Panc1 (cell line): ENCODE results near the gene TSPAN2.

Experiments used
- SIN3A ChIP-seq: IDR thresholded peaks from 2 replicates; pipeline ENCODE4 v1.6.1; 2012; ENCODE audit warnings: low read depth, mild to moderate bottlenecking, low read length, moderate library complexity, borderline replicate concordance; ENCODE audit not compliant: insufficient read depth
- TCF7L2 ChIP-seq: IDR thresholded peaks from 2 replicates; pipeline ENCODE4 v1.6.1; 2011; ENCODE audit warnings: mild to moderate bottlenecking, low read depth, low read length, inconsistent platforms
- TF ChIP-seq, protein P1 (sequence below): fragments of 450-650 bp; IDR thresholded peaks from 2 replicates; pipeline ENCODE4 v1.5.1; 2017; ENCODE audit warnings: mild to moderate bottlenecking
- TF ChIP-seq, protein P2 (sequence below), 2 experiments: IDR thresholded peaks; 2 replicates each; pipeline ENCODE4 v1.6.1; 2011 to 2012; ENCODE audit warnings: low read depth in 2 of 2, control low read depth in 1 of 2, low read length in 1 of 2, mild to moderate bottlenecking in 1 of 2, moderate library complexity in 1 of 2; ENCODE audit not compliant: insufficient read depth in 1 of 2

DNA sequence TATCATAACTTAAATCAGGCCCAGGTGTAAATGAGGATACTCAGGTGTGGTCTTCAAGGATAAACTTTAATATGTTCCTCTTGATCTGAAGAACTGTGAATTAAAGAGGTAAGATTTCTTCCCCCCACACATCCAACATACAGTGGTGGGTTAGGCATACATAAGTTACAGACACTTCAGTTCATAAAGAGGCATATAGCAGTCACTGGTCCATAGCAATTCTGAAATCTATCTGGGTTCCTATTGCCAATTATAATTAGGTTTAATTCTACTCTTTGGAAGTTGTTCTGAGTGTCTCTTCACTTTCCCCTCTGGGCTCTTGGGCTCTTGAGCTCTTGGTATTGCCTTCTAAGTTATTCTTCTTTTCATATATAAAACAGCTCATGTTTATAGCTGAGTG lies 32.5 kb upstream of the TSPAN2 start:
- TF ChIP-seq, protein P1, sequence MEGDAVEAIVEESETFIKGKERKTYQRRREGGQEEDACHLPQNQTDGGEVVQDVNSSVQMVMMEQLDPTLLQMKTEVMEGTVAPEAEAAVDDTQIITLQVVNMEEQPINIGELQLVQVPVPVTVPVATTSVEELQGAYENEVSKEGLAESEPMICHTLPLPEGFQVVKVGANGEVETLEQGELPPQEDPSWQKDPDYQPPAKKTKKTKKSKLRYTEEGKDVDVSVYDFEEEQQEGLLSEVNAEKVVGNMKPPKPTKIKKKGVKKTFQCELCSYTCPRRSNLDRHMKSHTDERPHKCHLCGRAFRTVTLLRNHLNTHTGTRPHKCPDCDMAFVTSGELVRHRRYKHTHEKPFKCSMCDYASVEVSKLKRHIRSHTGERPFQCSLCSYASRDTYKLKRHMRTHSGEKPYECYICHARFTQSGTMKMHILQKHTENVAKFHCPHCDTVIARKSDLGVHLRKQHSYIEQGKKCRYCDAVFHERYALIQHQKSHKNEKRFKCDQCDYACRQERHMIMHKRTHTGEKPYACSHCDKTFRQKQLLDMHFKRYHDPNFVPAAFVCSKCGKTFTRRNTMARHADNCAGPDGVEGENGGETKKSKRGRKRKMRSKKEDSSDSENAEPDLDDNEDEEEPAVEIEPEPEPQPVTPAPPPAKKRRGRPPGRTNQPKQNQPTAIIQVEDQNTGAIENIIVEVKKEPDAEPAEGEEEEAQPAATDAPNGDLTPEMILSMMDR: no peak
- TF ChIP-seq TCF7L2 (no peak), SIN3A (no peak)
- TF ChIP-seq, protein P2, sequence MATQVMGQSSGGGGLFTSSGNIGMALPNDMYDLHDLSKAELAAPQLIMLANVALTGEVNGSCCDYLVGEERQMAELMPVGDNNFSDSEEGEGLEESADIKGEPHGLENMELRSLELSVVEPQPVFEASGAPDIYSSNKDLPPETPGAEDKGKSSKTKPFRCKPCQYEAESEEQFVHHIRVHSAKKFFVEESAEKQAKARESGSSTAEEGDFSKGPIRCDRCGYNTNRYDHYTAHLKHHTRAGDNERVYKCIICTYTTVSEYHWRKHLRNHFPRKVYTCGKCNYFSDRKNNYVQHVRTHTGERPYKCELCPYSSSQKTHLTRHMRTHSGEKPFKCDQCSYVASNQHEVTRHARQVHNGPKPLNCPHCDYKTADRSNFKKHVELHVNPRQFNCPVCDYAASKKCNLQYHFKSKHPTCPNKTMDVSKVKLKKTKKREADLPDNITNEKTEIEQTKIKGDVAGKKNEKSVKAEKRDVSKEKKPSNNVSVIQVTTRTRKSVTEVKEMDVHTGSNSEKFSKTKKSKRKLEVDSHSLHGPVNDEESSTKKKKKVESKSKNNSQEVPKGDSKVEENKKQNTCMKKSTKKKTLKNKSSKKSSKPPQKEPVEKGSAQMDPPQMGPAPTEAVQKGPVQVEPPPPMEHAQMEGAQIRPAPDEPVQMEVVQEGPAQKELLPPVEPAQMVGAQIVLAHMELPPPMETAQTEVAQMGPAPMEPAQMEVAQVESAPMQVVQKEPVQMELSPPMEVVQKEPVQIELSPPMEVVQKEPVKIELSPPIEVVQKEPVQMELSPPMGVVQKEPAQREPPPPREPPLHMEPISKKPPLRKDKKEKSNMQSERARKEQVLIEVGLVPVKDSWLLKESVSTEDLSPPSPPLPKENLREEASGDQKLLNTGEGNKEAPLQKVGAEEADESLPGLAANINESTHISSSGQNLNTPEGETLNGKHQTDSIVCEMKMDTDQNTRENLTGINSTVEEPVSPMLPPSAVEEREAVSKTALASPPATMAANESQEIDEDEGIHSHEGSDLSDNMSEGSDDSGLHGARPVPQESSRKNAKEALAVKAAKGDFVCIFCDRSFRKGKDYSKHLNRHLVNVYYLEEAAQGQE (IDR thresholded peaks at IDR 0.05; ENCODE audit: insufficient read depth in 1 of 2, low read depth in 2 of 2, low read length in 1 of 2): no peak
